ENCODE measurements around the gene GJA5.

GJA5 gene

GRCh38 chr1:147760481-147761260, at the start of gene GJA5:
Gene GJA5 (minus strand): TSS chr1:147760602. CDS start chr1:147759238, 1,364 bp downstream.
- no peak for DNase-seq

- DNase-seq, result no peak
These were observed 48.8 kb upstream of the GJA5 start for GRCh38 chr1:147809236-147809635.

GRCh38 chr1:147808025-147808424, 47.6 kb upstream of the GJA5 start:
- no peak for DNase-seq

GRCh38 chr1:147807405-147807804, 47.0 kb upstream of the GJA5 start:
- no peak for DNase-seq

- no peak for DNase-seq
These were observed 44.7 kb upstream of the GJA5 start for GRCh38 chr1:147804942-147805723.

GRCh38 chr1:147800804-147801203, 40.4 kb upstream of the GJA5 start:
- no peak for DNase-seq

GRCh38 chr1:147798731-147799130, 38.3 kb upstream of the GJA5 start:
- DNase-seq, result no peak

GRCh38 chr1:147794570-147794969, 34.2 kb upstream of the GJA5 start:
- DNase-seq, result no peak

- no peak for DNase-seq
These were observed 31.5 kb upstream of the GJA5 start for GRCh38 chr1:147791876-147792275.

- no peak for DNase-seq
These were observed 27.4 kb upstream of the GJA5 start for GRCh38 chr1:147787765-147788164.

GRCh38 chr1:147786536-147786935, 26.1 kb upstream of the GJA5 start:
- no peak for DNase-seq

- DNase-seq, result no peak
These were observed 25.5 kb upstream of the GJA5 start for GRCh38 chr1:147785794-147786506.

GRCh38 chr1:147784941-147785340, 24.5 kb upstream of the GJA5 start:
- no peak for DNase-seq

- no peak for DNase-seq
These were observed 20.7 kb upstream of the GJA5 start for GRCh38 chr1:147781056-147781471.

- no peak for DNase-seq
These were observed 17.3 kb upstream of the GJA5 start for GRCh38 chr1:147777694-147778093.

GRCh38 chr1:147773215-147773715, 12.9 kb upstream of the GJA5 start:
- no peak for DNase-seq

- DNase-seq, result no peak
These were observed 12.2 kb upstream of the GJA5 start for GRCh38 chr1:147772570-147772969.

GRCh38 chr1:147771226-147772125, 11.1 kb upstream of the GJA5 start:
- DNase-seq, result no peak

- no peak for DNase-seq
These were observed 8.7 kb upstream of the GJA5 start for GRCh38 chr1:147769106-147769505.

- no peak for DNase-seq
These were observed 8.2 kb upstream of the GJA5 start for GRCh38 chr1:147768582-147768981.

- DNase-seq, result no peak
These were observed 7.7 kb upstream of the GJA5 start for GRCh38 chr1:147768101-147768500.

Data from NCI-H1930 (cell line).